ENCODE results near the gene CDC42EP5.

GRCh38 chr19:54415901-54416673, 57.0 kb downstream of the CDC42EP5 start:
- TF ChIP-seq POLR2AphosphoS5 (IDR thresholded peaks at IDR 0.05) (no peak), CTCF (IDR thresholded peaks at IDR 0.05) (no peak), POLR2A (IDR thresholded peaks at IDR 0.05) (no peak)
